ENCODE results near the gene CAPN6.

- no peak for TF ChIP-seq CTCF (IDR thresholded peaks at IDR 0.05)
- no peak for TF ChIP-seq POLR2A (IDR thresholded peaks at IDR 0.05)
Observed at GRCh38 chrX:111207851-111208250, 62.4 kb downstream of the CAPN6 start.

Measured in lower leg skin (tissue), 3 donors.